Measurements from ENCODE around the gene FAM174C.
"Not testable (repeated sequence)": the region's sequence is repeated elsewhere in the genome, so short reads cannot be mapped to it uniquely, and the experiment has no call there.

The FAM174C gene

GRCh38 chr19:1307755-1308303 is 32.5 kb downstream of the FAM174C start:
- DNase-seq: no peak

- DNase-seq: no peak
These were observed 33.4 kb downstream of the FAM174C start for GRCh38 chr19:1308718-1309117.

GRCh38 chr19:1309977-1310852 is 34.9 kb downstream of the FAM174C start:
- DNase-seq: no peak

- no peak for DNase-seq
These were observed 35.5 kb downstream of the FAM174C start for GRCh38 chr19:1310853-1311180.

GRCh38 chr19:1311543-1312091 is 36.3 kb downstream of the FAM174C start:
- no peak for DNase-seq

- no peak for DNase-seq
These were observed 37.7 kb downstream of the FAM174C start for GRCh38 chr19:1312767-1313694.

- DNase-seq: no peak
These were observed 38.6 kb downstream of the FAM174C start for GRCh38 chr19:1313695-1314613.

GRCh38 chr19:1315470-1316166 is 40.3 kb downstream of the FAM174C start:
- DNase-seq: no peak

- no peak for DNase-seq
These were observed 41.1 kb downstream of the FAM174C start for GRCh38 chr19:1316466-1316865.

- no peak for DNase-seq
These were observed 42.1 kb downstream of the FAM174C start for GRCh38 chr19:1317274-1318003.

GRCh38 chr19:1318678-1319471 is 43.5 kb downstream of the FAM174C start:
- DNase-seq: no peak

- DNase-seq: not testable (repeated sequence)
These were observed 44.9 kb downstream of the FAM174C start for GRCh38 chr19:1320282-1320650.

- DNase-seq: no peak
These were observed 46.2 kb downstream of the FAM174C start for GRCh38 chr19:1321539-1321938.

- no peak for DNase-seq
These were observed 47.1 kb downstream of the FAM174C start for GRCh38 chr19:1322198-1322981.

GRCh38 chr19:1324249-1324805 is 49.0 kb downstream of the FAM174C start:
- no peak for DNase-seq

- no peak for DNase-seq
These were observed 49.7 kb downstream of the FAM174C start for GRCh38 chr19:1324806-1325567.

GRCh38 chr19:1325568-1326294 is 50.4 kb downstream of the FAM174C start:
- no peak for DNase-seq
